Stromal cell of bone marrow (primary cell): Measurements from ENCODE around the gene PARD3.
"Not testable (repeated sequence)": the region's sequence is repeated elsewhere in the genome, so short reads cannot be mapped to it uniquely, and the experiment has no call there.

Source experiments
- DNase-seq: peaks from one replicate; pipeline ENCODE4 v3.0.0-alpha.2; 2012; ENCODE audit warnings: low read depth

The PARD3 gene

GRCh38 chr10:34378297-34378696, 436.8 kb downstream of the PARD3 start:
- no peak for DNase-seq

- DNase-seq = no peak
Measured at GRCh38 chr10:34377833-34378232, 437.3 kb downstream of the PARD3 start.

GRCh38 chr10:34374356-34375045, 440.6 kb downstream of the PARD3 start:
- no peak for DNase-seq

- DNase-seq = no peak
Measured at GRCh38 chr10:34373211-34373610, 441.9 kb downstream of the PARD3 start.

GRCh38 chr10:34372509-34372908, 442.6 kb downstream of the PARD3 start:
- DNase-seq = no peak

GRCh38 chr10:34370126-34370525, 445.0 kb downstream of the PARD3 start:
- DNase-seq = no peak

- DNase-seq = no peak
Measured at GRCh38 chr10:34369120-34369519, 446.0 kb downstream of the PARD3 start.

- no peak for DNase-seq
Measured at GRCh38 chr10:34364253-34365037, 450.7 kb downstream of the PARD3 start.

- no peak for DNase-seq
Measured at GRCh38 chr10:34360984-34361383, 454.1 kb downstream of the PARD3 start.

GRCh38 chr10:34359435-34359813, 455.7 kb downstream of the PARD3 start:
- DNase-seq = no peak

GRCh38 chr10:34358729-34359434, 456.2 kb downstream of the PARD3 start:
- DNase-seq = no peak

- no peak for DNase-seq
Measured at GRCh38 chr10:34356463-34356862, 458.6 kb downstream of the PARD3 start.

GRCh38 chr10:34353530-34353929, 461.6 kb downstream of the PARD3 start:
- DNase-seq = not testable (repeated sequence)

GRCh38 chr10:34352599-34353204, 462.4 kb downstream of the PARD3 start:
- not testable (repeated sequence) for DNase-seq

- DNase-seq = no peak
Measured at GRCh38 chr10:34351161-34351560, 463.9 kb downstream of the PARD3 start.

GRCh38 chr10:34348917-34349485, 466.1 kb downstream of the PARD3 start:
- no peak for DNase-seq

GRCh38 chr10:34348021-34348420, 467.1 kb downstream of the PARD3 start:
- no peak for DNase-seq

- no peak for DNase-seq
Measured at GRCh38 chr10:34347131-34347530, 468.0 kb downstream of the PARD3 start.

GRCh38 chr10:34346516-34347100, 468.5 kb downstream of the PARD3 start:
- no peak for DNase-seq

- DNase-seq = no peak
Measured at GRCh38 chr10:34345383-34345782, 469.7 kb downstream of the PARD3 start.

GRCh38 chr10:34343764-34344163, 471.3 kb downstream of the PARD3 start:
- DNase-seq = no peak

GRCh38 chr10:34341473-34341872, 473.6 kb downstream of the PARD3 start:
- peak; percentile 28 for DNase-seq
